Measurements from ENCODE around the gene CGB2. TPM values are rescaled to one million over a fixed set of nuclear protein-coding genes. Genes with fewer than 3 reads are reported as not detected.
"Not testable (repeated sequence)": the region's sequence is repeated elsewhere in the genome, so short reads cannot be mapped to it uniquely, and the experiment has no call there.

Gene CGB2
- total and polyA plus RNA-seq, 12 donors: not detected

DNA sequence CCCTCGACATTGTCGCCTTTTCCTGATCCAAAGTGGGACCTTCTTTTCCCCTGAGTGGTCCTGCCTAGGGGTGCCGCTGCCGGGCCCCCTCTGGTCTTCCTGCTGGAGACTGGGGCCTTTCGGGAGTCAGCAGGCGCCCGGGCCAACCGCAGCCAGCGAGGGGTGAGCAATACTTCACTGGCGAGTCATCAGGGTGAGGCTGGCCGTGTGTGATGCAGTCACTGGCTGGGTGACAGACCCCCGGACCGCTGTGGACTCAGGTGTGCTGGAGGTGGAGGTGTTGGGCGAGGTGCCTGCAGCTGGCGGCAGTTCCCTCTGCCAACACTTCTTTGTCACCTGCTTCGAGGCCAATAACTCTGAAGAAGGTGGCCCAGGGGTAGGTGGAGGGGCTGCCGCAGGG is 10.5 kb downstream of the CGB2 start:
- H3K4me3 ChIP-seq: no peak overlapping the region
- no peak for TF ChIP-seq POLR2A (IDR thresholded peaks at IDR 0.05)
- TF ChIP-seq, protein P1, sequence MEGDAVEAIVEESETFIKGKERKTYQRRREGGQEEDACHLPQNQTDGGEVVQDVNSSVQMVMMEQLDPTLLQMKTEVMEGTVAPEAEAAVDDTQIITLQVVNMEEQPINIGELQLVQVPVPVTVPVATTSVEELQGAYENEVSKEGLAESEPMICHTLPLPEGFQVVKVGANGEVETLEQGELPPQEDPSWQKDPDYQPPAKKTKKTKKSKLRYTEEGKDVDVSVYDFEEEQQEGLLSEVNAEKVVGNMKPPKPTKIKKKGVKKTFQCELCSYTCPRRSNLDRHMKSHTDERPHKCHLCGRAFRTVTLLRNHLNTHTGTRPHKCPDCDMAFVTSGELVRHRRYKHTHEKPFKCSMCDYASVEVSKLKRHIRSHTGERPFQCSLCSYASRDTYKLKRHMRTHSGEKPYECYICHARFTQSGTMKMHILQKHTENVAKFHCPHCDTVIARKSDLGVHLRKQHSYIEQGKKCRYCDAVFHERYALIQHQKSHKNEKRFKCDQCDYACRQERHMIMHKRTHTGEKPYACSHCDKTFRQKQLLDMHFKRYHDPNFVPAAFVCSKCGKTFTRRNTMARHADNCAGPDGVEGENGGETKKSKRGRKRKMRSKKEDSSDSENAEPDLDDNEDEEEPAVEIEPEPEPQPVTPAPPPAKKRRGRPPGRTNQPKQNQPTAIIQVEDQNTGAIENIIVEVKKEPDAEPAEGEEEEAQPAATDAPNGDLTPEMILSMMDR (IDR thresholded peaks at IDR 0.05): no peak
- H3K27ac ChIP-seq: no peak overlapping the region
- H3K36me3 ChIP-seq (replicated peaks in 1 of 2): no peaks in the 10 kb centered on the region
- WGBS, 4 donors: 74 to 84% (median 77%) methylated on average over 15 to 17 of the region's 17 CpGs
- intact Hi-C loops (cut with DNase I): no loop called here
- no peaks in the 10 kb centered on the region for H3K9me3 ChIP-seq (replicated peaks in 1 of 3)
- DNase-seq: no peak
- H3K4me1 ChIP-seq (replicated peaks in 1 of 2): no peaks in the 10 kb centered on the region
- no peaks in the 10 kb centered on the region for H3K27me3 ChIP-seq

DNA sequence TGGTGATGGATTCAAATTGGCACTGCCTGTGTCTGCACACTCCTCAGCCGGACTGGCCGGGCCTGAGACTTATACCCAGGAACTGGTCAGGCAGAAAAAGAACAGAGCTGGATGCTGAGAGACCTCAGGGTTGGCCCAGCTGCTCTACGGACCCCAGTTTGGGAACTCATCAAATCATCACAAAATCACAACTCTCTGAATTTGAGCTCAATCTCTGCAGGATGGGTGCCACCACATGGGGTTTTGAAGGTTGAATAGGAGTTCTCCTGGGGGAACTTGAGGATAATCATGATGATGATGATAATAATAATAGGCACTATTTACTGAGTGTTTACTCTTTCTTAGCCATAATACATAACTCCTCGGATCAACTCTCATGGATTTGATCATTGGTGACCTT is 11.0 kb downstream of the CGB2 start:
- H3K4me3 ChIP-seq; intact Hi-C loops (cut with DNase I); H3K27ac ChIP-seq; DNase-seq; H3K27me3 ChIP-seq; H3K36me3 ChIP-seq (replicated peaks in 1 of 2); H3K4me1 ChIP-seq (replicated peaks in 1 of 2); H3K9me3 ChIP-seq (replicated peaks in 1 of 3): not testable (repeated sequence)
- 68 to 91% (median 78%) methylated on average over 2 to 3 of the region's 4 CpGs for WGBS, 4 donors

DNA sequence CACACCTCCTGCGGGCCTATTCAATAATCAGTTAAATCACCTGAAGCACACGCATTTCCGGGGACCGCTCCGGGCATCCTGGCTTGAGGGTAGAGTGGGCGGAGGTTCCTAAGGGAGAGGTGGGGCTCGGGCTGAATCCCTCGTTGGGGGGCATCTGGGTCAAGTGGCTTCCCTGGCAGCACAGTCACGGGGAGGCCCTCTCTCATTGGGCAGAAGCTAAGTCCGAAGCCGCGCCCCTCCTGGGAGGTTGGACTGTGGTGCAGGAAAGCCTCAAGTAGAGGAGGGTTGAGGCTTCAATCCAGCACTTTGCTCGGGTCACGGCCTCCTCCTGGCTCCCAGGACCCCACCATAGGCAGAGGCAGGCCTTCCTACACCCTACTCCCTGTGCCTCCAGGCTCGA is 11.9 kb downstream of the CGB2 start, which contains the start of gene CGB5:
Gene CGB5, plus strand, starts transcription at position 301 of the 400 bp plus-strand sequence. CDS start 362 bp downstream, outside the sequence.
- H3K4me3 ChIP-seq; intact Hi-C loops (cut with DNase I); H3K9me3 ChIP-seq (replicated peaks in 1 of 3): not testable (repeated sequence)

DNA sequence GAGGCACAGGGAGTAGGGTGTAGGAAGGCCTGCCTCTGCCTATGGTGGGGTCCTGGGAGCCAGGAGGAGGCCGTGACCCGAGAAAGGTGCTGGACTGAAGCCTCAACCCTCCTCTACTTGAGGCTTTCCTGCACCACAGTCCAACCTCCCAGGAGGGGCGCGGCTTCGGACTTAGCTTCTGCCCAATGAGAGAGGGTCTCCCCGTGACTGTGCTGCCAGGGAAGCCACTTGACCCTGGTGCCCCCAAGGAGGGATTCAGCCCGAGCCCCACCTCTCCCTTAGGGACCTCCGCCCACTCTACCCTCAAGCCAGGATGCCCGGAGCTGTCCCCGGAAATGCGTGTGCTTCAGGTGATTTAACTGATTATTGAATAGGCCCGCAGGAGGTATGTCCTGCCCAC is 17.3 kb downstream of the CGB2 start, which contains the start of gene CGB8:
Gene CGB8, minus strand, starts transcription at position 101 of the 400 bp plus-strand sequence. CDS start 372 bp downstream, outside the sequence.
- DNase-seq; H3K4me3 ChIP-seq; H3K9me3 ChIP-seq (replicated peaks in 1 of 3); H3K4me1 ChIP-seq (replicated peaks in 1 of 2); H3K27me3 ChIP-seq; H3K27ac ChIP-seq; H3K36me3 ChIP-seq (replicated peaks in 1 of 2); intact Hi-C loops (cut with DNase I): not testable (repeated sequence)
- 80 to 100% (median 85%) methylated on average over 3 to 10 of the region's 12 CpGs for WGBS, 4 donors

More for the DNA sequence above, 11.9 kb downstream of the CGB2 start, which contains the start of gene CGB5:
- not testable (repeated sequence) for H3K4me1 ChIP-seq (replicated peaks in 1 of 2); H3K27me3 ChIP-seq; DNase-seq; H3K27ac ChIP-seq; H3K36me3 ChIP-seq (replicated peaks in 1 of 2)
- WGBS, 4 donors: 60 to 86% (median 78%) methylated on average over 6 to 14 of the region's 15 CpGs

DNA sequence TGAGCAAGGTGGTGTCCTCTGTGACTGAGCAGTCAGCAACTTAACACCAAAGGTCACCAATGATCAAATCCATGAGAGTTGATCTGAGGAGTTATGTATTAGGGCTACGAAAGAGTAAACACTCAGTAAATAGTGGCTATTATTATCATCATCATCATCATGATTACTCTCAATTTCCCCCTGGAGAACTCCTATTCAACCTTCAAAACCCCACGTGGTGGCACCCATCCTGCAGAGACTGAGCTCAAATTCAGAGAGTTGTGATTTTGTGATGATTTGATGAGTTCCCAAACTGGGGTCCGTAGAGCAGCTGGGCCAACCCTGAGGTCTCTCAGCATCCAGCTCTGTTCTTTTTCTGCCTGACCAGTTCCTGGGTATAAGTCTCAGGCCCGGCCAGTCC is 18.1 kb downstream of the CGB2 start:
- H3K9me3 ChIP-seq (replicated peaks in 1 of 3); H3K4me3 ChIP-seq; H3K36me3 ChIP-seq (replicated peaks in 1 of 2); DNase-seq; H3K27me3 ChIP-seq; H3K27ac ChIP-seq; intact Hi-C loops (cut with DNase I); H3K4me1 ChIP-seq (replicated peaks in 1 of 2): not testable (repeated sequence)
- 66 to 80% (median 79%) methylated on average over 2 to 3 of the region's 4 CpGs for WGBS, 4 donors

DNA sequence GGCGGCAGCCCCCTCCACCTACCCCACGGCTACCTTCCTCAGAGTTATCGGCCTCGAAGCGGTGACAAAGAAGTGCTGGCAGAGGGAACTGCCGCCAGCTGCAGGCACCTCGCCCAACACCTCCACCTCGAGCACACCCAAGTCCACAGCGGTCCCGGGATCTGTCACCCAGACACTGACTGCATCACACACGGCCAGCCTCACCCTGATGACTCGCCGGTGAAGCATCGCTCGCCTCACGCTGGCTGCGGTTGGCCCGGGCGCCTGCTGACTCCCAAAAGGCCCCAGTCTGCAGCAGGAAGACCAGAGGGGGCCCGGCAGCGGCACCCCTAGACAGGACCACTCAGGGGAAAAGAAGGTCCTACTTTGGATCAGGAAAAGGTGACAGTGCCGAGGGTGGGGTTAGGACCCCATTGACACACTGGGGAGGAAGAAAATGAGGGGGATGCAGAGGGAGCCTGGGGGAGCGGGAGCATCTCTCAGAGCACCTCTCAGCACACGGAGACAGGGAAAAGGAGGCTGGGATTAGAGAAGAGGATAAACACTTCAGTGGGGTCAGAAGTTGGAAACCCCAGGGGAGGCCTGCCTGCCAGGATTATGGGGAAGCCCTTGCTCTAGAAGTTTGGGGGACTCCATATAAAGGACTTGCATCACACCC is 18.8 kb downstream of the CGB2 start:
- H3K9me3 ChIP-seq (replicated peaks in 1 of 3); DNase-seq; H3K27me3 ChIP-seq; H3K36me3 ChIP-seq (replicated peaks in 1 of 2); intact Hi-C loops (cut with DNase I); H3K4me3 ChIP-seq; H3K4me1 ChIP-seq (replicated peaks in 1 of 2); H3K27ac ChIP-seq: not testable (repeated sequence)
- 72 to 81% (median 77%) methylated on average over 11 to 24 of the region's 24 CpGs for WGBS, 4 donors
